Hindlimb muscle (tissue), 1 donor: Measurements from ENCODE around the gene SLC26A8. TPM values are rescaled to one million over a fixed set of nuclear protein-coding genes. Genes with fewer than 3 reads are reported as not detected.
"Not testable (repeated sequence)": the region's sequence is repeated elsewhere in the genome, so short reads cannot be mapped to it uniquely, and the experiment has no call there.

Source experiments
- DNase-seq: peaks from one replicate; pipeline ENCODE4 v3.0.0-alpha.2; 2013
- polyA plus RNA-seq: library from polyadenylated mRNA; unstranded; fragments of 120-200 nt; gene quantifications from one replicate; pipeline ENCODE4 v1.2.1, GENCODE V29; 2013; ENCODE audit not compliant: insufficient read length

SLC26A8 gene
- polyA plus RNA-seq, 1 donor = 0.17 TPM

DNA sequence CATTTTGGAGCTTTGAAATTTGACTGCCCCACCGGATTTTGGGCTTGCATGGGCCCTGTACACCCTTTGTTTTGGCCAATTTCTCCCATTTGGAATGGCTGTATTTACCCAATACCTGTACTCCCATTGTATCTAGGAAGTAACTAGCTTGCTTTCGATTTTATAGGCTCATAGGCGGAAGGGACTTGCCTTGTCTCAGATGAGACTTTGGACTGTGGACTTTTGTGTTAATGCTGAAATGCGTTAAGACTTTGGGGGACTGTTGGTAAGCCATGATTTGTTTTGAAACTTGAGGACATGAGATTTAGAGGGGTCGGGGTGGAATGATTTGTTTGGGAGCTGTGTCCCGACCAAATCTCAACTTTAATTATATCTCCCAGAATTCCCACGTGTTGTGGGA is 83.3 kb downstream of the SLC26A8 start:
- DNase-seq = not testable (repeated sequence)

DNA sequence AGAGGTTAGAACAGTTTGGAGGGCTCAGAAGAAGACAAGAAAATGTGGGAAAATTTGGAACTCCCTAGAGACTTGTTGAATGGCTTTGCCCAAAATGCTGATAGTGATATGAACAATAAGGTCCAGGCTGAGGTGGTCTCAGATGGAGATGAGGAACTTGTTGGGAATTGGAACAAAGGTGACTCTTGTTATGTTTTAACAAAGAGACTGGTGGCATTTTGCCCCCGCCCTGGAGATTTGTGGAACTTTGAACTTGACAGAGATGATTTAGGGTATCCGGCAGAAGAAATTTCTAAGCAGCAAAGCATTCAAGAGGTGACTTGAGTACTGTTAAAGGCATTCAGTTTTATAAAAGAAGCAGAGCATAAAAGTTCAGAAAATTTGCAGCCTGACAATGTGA is 84.4 kb downstream of the SLC26A8 start:
- DNase-seq = not testable (repeated sequence)

DNA sequence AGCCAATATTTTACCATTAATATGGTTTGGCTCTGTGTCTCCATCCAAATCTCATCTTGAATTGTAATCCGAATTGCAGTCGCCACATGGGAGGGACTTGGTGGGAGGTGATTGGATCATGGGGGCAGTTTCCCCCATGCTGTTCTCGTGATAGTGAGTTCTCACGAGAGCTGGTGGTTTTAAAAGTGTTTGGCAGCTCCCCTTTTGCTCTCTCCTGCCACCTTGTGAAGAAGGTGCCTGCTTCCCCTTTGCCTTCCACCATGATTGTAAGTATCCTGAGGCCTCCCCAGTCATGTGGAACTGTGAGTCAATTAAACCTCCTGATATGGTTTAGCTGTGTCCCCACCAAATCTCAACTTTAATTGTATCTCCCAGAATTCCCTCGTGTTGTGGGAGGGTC is 85.2 kb downstream of the SLC26A8 start:
- not testable (repeated sequence) for DNase-seq

DNA sequence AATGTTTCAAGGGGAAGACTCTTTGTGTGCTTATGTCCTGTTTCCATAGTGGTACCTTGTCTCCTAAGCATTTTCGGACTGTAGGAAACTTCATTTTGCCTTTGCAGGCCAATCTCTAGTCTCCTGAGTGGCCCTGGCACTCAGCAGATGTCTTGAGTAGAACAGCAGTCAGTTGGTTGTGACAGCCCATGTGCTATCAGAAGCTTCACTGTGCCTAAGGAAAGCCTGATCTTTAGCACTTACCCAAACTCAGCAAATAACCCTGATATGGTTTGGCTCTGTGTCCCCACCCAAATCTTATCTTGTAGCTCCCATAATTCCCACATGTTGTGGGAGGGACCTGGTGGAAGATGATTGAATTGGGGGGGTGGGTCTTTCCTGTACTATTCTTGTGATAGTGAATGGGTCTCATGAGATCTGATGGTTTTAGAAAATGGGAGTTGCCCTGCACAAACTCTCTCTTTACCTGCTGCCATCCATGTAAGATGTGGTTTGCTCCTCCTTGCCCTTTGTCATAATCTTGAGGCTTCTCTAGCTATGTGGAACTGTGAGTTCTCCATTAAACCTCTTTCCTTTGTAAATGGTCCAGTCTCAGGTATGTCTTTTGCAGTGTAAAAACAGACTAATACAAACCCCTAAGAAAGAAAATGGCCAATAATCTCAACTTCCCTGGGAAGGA is 87.6 kb downstream of the SLC26A8 start:
- DNase-seq = no peak

DNA sequence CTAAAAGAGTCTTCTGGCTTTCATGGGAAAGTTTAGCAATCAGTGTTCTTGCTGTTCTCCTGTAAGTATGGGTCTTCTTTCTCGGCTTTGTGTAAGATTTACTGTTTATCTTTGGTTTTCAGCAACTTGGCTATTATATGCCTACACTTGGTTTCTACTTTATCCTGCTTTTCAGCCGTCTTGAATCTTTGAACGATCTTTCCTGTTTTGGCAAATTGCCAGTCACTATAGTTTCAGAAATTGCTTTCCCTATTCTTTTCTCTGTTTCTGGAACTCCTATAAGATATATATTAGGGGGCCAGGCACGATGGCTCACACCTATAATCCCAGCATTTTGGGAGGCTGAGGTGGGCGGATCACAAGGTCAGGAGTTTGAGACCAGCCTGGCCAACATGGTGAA is 89.0 kb downstream of the SLC26A8 start:
- no peak for DNase-seq

DNA sequence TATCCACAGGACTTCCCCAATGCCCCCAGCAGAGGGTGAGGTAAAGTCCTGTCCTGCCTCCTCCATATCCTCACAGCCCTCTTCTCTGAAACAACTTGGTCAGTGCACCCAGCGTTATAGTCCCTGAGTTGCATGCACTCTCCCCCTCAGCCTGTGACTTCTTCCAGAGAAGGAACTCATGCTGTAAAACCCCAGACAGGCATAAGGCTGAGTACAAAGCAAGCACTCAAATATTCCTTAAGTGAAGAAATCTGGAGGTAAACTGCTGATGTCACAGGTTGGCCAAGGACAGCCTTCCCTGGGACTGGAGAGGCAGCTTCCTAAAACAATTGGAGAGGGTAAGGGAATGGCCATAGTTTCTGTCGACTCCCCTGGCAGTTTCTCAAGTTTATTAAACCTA is 90.6 kb downstream of the SLC26A8 start:
- DNase-seq = no peak

DNA sequence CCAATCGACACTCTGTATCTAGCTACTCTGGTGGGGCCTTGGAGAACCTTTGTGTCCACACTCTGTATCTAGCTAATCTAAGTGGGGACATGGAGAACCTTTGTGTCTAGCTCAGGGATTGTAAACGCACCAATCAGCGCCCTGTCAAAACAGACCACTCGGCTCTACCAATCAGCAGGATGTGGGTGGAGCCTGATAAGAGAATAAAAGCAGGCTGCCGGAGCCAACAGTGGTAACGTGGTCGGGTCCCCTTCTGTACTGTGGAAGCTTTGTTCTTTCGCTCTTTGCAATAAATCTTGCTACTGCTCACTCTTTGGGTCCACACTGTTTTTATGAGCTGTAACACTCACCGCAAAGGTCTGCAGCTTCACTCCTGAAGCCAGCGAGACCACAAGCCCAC is 92.6 kb downstream of the SLC26A8 start:
- DNase-seq = not testable (repeated sequence)

DNA sequence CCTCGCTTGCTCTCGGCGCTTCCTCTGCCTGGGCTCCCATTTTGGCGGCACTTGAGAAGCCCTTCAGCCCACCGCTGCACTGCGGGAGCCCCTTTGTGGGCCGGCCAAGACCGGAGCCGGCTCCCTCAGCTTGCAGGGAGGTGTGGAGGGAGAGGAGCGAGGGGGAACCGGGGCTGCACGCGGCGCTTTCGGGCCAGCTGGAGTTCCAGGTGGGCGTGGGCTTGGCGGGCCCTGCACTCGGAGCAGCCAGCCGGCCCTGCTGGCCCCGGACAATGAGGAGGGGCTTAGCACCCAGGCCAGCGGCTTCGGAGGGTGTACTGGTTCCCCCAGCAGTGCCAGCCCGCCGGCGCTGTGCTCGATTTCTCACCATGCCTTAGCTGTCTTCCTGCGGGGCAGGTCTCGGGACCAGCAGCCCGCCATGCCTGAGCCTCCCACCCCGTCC is 93.3 kb downstream of the SLC26A8 start:
- no peak for DNase-seq

DNA sequence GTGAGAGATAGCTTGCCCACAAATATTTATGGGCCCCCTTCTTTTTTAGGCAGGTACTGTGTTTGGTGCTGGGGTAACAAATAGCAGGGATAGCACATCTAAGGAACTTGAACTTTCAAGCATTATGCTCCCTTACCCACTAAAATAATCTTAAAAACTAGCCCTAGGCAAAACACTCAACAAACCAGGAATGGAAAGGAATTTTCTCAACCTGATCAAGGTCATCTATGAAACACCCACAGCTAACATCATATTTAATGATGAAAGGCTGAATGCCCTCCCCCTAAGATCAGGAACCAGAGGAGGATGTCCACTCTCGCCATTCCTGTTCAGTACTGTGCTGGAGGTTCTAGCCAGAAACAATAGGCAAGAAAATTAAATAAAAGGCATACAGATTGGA is 94.8 kb downstream of the SLC26A8 start:
- no peak for DNase-seq

DNA sequence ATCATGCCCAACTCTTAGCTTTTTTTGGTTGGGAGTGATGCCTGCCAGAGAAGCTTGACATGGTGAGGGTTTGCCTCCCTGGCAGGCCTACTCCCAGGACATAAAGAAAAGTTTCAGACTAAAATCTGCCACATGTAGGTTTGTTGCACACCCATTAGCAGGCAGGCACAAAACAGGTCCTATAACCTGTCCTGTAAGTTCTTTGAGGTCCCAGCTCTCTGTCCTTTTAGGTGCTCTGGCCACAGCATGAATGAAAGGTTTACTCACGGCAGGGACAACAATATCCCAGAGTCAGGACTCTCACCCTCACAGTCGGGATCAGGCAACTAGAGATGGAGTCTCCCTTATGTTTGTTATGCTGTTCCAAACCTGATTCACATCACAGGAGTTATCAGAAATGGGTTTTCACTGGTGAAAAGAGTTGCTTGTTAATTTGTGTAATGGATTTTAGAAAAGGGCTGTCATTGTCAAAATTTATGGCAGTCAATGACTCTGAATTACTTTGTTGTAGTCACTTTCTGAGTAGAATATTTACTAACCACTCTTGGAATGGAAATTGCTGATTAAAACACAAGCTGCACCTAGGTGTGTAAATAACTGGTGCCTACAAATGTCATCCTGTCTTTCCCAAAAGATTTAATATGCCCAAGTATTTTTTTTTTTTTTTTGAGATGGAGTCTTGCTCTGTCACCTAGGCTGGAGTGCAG is 97.8 kb downstream of the SLC26A8 start:
- DNase-seq = no peak

DNA sequence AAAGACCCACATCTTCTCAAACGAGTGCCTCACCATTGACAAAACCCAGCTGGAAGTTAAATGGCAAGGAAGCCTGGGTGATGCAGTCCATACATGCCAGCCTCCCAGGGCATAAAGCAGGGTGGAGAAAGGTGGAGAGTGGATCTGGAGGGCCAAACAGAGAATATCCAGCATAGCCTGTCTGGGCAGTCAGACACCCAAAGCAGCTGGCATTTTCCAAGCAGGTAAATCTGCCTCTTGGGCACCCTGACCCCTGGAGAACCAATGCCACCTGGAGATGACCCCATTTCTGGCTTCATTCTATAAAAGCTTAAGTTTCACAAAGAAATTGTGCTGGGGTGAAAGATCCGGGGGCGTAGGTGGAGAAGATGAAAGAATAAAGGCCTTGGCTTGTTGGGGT is 98.5 kb downstream of the SLC26A8 start:
- no peak for DNase-seq

DNA sequence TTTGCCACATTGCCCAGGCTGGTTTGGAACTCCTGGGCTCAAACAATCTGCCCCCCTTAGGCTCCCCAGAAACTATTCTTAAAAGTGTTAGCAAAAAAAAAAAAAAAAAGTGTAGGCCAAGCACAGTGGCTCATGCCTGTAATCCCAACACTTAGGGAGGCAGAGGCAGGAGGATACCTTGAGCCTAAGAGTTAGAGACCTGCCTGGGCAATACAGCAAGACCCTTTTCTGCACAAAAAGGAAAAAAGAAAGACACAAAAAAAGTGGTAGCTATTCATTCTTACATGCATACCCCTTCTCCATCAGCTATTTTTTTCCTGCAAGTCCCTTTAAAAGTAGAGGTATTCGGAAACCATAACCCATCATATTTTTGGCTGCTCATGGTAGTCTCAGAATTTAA is 100.3 kb downstream of the SLC26A8 start:
- no peak for DNase-seq

DNA sequence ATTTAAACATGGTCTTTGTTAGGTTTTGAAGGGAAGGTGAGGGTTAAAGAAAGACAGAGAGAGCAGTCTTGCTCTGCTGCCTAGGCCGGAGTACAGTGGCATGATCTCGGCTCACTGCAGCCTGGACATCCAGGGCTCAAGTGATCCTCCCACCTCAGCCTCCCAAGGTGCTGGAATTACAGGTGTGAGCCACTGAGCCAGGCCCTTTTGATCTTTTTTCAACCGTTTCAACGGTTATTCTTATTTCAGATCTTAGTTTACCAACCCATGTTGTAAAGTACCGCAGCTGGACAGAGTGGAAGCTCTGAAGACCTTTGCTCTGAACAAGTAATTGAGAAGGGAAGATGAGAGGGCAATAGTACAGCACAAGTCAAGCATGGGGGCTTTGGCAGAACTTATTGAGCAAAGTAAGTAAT is 102.3 kb downstream of the SLC26A8 start:
- DNase-seq = no peak

DNA sequence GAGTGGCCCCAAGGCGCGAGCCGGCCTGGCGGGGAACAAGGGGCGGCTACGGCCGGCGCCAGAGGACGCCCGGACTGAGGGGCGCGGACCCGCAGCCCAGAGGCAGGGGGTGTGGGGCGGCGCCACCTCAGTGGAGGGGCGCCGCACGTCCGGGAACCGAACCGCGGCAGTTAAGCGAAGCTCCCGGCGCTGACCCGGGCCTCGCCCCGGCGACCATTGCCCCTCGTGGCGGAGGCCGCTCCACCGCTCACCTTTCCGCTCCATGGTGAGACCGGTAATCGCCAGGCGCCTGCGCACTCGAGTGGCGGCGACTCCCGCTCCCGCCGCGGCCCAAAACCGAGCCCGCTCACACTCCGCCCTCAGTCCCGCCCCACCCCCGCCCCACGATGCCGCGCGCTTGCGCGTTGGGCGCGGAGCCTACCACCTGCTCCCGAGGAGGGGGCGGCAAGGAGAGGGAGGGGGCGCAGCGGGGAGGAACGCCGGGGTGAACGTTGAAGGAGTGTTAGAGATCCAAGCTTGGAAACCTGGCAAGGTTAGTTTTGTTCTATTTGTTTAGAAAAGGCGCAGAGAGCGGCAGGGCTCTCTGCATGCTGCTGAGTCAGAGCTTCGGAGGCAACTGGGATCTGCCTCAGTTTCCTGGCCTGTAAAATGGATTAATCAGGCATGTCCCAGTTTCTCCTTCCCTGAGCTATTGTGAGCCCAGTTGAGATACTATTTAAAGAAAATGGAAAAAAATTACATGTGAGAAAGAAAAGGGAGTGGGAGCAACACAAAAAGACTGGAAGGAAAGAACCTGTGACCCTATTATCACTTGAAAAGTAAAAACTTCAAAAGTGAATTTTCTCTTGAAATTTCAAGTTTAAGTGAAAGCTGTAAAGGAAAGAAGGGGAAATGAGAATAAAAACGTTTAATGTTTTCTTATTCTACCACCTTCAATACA is 103.4 kb downstream of the SLC26A8 start, which contains the start of gene SRPK1:
Gene SRPK1 (minus strand): TSS at position 306 of the 940 bp plus-strand sequence. CDS start 42 bp downstream, at position 264.
- DNase-seq = peak; percentile 88

DNA sequence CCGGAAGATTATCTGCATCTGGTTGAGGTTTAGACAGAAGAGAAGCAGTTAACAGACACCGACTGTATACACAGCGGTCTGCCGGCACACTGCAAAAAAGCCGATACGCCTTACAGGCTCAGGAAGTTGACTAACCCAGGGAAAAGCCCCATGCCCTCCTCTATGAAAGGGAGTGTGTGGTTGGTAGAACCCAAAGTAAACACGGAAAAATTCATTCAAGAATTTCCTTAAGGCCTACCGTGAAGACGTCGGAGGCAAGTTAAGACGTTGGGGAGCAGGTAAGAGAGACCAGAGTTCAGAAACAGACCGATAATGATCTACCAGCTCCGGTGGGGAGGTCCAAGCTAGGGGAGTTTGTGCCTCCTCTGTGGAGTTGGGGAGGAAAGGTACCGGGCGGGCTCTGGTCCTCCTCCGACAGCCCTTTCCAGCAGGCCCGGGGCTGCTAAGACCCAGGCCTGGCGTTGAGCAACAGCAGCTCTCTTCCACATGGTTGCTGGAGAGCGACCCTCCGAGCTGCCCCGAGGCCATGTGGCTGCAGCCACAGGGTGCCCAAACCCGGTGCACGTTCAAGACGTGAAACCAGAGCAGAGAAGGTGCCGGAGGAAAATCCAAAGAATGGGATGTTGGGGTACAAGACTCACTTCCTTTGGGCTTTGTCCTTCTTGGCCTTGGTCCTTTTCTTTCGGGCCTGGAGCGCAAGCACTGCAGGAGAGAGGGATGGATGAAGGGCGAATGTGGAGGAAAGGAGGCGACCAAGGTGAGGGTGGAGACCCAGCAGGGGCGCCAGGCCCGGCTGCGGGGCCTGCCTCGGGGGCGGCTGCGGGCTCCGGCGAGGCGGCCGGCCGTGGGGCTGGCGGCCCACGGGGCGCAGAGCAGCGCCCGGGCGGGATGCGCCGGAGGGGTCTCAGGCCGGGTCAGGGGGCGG is 104.4 kb downstream of the SLC26A8 start:
- peak; percentile 10 for DNase-seq

DNA sequence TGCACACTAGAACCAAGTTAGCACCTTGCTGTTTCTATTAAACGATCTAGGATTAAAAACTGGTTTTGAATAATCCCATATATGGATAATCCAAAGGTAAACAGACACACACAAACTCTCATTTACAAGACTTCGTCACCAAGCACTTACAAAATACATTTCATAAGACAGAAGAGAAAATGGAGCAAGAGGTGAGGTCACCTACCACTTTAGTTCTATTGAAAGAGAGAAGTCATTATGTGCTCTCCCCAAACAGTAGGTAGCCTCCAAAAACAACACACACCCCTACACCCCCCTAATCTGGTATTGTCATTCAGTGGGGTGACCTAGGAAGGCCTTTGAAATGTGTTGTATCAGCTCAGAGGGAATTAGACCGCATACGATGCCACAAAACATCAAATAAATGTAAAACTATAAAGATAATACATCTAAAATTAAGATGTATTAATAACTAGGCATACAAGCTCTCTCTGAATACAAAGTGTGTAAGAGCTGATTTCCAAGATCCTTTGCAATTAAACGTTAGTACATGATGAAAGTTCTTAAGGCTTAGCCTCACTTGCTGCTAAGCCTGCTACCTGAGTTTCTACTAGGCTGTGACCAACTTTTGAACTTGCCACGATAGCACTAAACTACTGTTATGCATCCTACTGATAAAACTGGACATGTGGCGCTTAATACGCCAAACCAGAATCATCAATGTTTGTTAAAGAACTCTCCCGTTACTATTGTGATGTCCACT is 105.2 kb downstream of the SLC26A8 start:
- no peak for DNase-seq

DNA sequence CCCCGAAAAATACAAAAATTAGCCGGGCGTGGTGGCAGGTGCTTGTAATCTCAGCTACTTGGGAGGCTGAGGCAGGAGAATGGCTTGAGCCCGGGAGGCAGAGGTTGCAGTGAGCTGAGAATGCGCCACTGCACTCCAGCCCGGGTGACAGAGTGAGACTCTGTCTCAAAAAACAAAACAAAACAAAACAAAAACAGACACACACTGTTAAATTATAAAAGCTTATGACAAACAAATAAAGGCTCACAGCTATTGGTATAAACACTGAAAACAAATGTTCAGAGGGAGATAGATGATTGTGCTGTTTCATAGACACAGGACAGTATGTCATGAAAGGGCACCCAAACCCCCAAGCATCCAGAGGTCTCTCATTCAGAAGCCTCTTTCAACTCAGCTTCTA is 107.5 kb downstream of the SLC26A8 start:
- not testable (repeated sequence) for DNase-seq

DNA sequence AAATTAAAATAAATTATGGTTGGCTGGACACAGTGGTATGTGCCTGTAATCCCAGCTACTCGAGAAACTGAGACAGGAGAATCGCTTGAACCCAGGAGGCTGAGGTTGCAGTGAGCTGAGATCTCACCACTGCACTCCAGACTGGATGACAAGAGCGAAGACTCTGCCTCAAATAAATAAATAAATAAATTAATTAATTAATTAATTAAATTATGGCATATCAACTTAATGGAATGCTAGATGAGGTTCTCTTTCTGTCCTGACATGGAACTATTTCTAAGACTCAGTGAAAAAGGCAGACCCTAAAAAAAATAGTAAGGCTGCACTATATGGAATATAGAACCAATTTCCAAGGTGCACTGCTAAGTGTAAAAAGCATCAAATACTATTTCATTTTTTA is 108.4 kb downstream of the SLC26A8 start:
- no peak for DNase-seq

DNA sequence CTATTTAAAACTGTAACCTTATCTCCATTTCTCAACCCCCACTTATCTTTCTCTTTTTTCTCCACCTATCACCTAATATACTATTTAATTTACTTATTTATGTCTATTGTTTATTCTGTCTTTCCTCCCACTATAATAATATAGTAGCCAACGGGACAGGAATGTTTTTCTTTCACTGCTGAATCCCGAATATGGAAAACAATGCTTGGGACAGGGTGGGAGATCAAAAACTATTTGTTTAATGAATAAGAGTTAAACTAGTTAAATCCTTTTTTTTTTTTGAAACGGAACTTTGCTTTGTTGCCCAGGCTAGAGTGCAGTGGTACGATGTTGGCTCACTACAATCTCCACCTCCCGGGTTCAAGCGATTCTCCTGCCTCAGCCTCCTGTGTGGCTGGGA is 109.9 kb downstream of the SLC26A8 start:
- no peak for DNase-seq

DNA sequence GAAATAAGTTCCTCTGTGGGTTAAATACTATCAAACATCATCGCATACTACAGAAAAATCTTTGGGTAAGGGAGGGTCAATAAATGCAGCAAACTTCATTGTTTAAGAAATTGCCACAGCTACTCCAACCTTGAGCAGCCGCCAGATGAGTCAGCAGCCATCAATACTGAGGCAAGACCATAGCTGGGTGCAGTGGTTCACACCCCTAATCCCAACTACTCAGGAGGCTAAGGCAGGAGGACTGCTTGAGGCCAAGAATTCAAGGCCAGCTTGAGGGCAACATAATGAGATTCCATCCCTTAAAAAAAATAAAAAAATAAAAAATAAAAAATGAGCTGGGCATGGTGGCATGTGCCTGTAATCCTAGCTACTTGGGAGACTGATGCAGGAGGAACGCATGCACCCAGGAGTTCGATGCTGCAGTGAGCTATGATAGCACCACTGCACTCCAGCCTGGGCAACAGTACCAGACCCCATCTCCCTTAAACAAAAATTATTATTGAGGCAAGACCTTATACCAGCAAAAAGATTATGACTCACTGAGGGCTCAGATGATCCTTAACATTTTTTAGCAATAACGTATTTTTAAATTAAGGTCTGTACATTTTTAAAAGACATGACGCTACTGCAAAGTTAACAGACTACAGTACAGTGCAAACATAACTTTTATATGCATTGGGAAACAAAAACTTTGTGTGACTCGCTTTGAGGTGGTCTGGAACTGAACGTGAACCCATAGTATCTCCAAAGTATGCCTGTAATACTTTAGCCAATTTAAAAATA is 112.4 kb downstream of the SLC26A8 start:
- no peak for DNase-seq
